OCI-LY3 (cell line): ENCODE data around the gene MAP2K3.

Experiments
- H2AFZ ChIP-seq: fragments of 200-600, 300-600 bp; shearing (Covaris generic); 2 replicates; pipeline ENCODE4 v1.6.0; 2014; ENCODE audit warnings: antibody characterized with exemption, low read depth, low read length
- H3K27ac ChIP-seq: fragments of 200-600, 300-600 bp; sonication (generic); 2 replicates; pipeline ENCODE4 v1.5.1; 2014; ENCODE audit warnings: mild to moderate bottlenecking, low read length, moderate library complexity, mixed read lengths
- H3K27me3 ChIP-seq: fragments of 200-600, 300-600 bp; sonication (generic); 2 replicates; pipeline ENCODE4 v1.6.1; 2014; ENCODE audit warnings: low read depth, low read length, mixed read lengths
- H3K36me3 ChIP-seq: fragments of 200-600, 300-600 bp; sonication (generic); replicated peaks from 2 replicates; pipeline ENCODE3; 2014; ENCODE audit warnings: low read depth, low read length, mixed read lengths
- H3K4me1 ChIP-seq: fragments of 300-600, 200-600 bp; sonication (generic); 2 replicates; pipeline ENCODE4 v1.6.1; 2014; ENCODE audit warnings: low read length, mixed read lengths
- H3K4me2 ChIP-seq: fragments of 200-600, 300-600 bp; sonication (generic); 2 replicates; pipeline ENCODE4 v1.6.1; 2014; ENCODE audit warnings: low read length, mixed read lengths
- H3K4me3 ChIP-seq: fragments of 300-600, 200-600 bp; sonication (generic); 2 replicates; pipeline ENCODE4 v1.5.1; 2014; ENCODE audit warnings: antibody characterized with exemption, mild to moderate bottlenecking, low read length, moderate library complexity
- H3K79me2 ChIP-seq: fragments of 300-600, 200-600 bp; shearing (Covaris generic); 2 replicates; pipeline ENCODE4 v1.6.1; 2014; ENCODE audit warnings: mild to moderate bottlenecking, low read length, mixed read lengths
- H3K9ac ChIP-seq: fragments of 300-600, 200-600 bp; shearing (Covaris generic); 2 replicates; pipeline ENCODE4 v1.6.0; 2014; ENCODE audit warnings: mild to moderate bottlenecking, low read length, moderate library complexity
- H3K9me3 ChIP-seq: fragments of 200-600, 300-600 bp; shearing (Covaris generic); 2 replicates; pipeline ENCODE4 v1.6.1; 2014; ENCODE audit warnings: low read length, mixed read lengths; ENCODE audit not compliant: insufficient read depth
- H4K20me1 ChIP-seq: fragments of 200-600, 300-600 bp; sonication (generic); 2 replicates; pipeline ENCODE4 v1.6.1; 2016; ENCODE audit warnings: low read length, mixed read lengths; ENCODE audit not compliant: insufficient read depth
- CTCF ChIP-seq: fragments of 200-600, 300-600 bp; sonication (generic); IDR thresholded peaks from 2 replicates; pipeline ENCODE4 v1.5.1; 2014; ENCODE audit warnings: antibody characterized with exemption, low read length, low read depth
- EZH2phosphoT487 ChIP-seq: fragments of 200-600 bp; shearing (Covaris generic); IDR thresholded peaks from 2 replicates; pipeline ENCODE4 v1.6.1; 2018; ENCODE audit warnings: antibody characterized with exemption, mixed run types, low read depth

Gene MAP2K3

GRCh38 chr17:21252289-21252795 lies 32.2 kb upstream of the MAP2K3 start:
- Histone ChIP-seq H3K27ac (no peak overlapping the region), H3K79me2 (no peaks in the 10 kb centered on the region)

GRCh38 chr17:21252796-21253645 lies 31.5 kb upstream of the MAP2K3 start, which contains the start of gene NATD1:
TSS of gene NATD1 (minus strand) at chr17:21253410. CDS start at chr17:21253264, 146 bp downstream.
- H3K9ac ChIP-seq, result no peak within 1 kb of the TSS
- H3K27ac ChIP-seq, result no peak within 1 kb of the TSS
- H3K36me3 ChIP-seq, result no peaks in the 10 kb centered on the region
- H3K79me2 ChIP-seq, result no peaks in the 10 kb centered on the region
- H3K27me3 ChIP-seq, result no peaks in the 10 kb centered on the region
- H3K4me2 ChIP-seq, result peak within 1 kb of the TSS; percentile 84
- peak within 1 kb of the TSS; percentile 81 for H3K4me3 ChIP-seq
- no peaks in the 10 kb centered on the region for H4K20me1 ChIP-seq
- no peak for TF ChIP-seq CTCF
- H3K4me1 ChIP-seq, result no peaks in the 10 kb centered on the region
- H2AFZ ChIP-seq, result peak within 1 kb of the TSS; percentile 60; the same call in 1 of the 2 replicates
- no peaks in the 10 kb centered on the region for H3K9me3 ChIP-seq

More at GRCh38 chr17:21252289-21252795, 32.2 kb upstream of the MAP2K3 start:
- Histone ChIP-seq H3K4me1 (no peaks in the 10 kb centered on the region), H2AFZ (no peak overlapping the region), H3K9ac (no peak overlapping the region), H3K9me3 (no peaks in the 10 kb centered on the region), H3K4me2 (peak overlapping the region; percentile 51), H3K36me3 (no peaks in the 10 kb centered on the region), H3K4me3 (peak overlapping the region; percentile 60), H4K20me1 (no peaks in the 10 kb centered on the region), H3K27me3 (no peaks in the 10 kb centered on the region)
- TF ChIP-seq EZH2phosphoT487, result no peak
- no peak for TF ChIP-seq CTCF

GRCh38 chr17:21253646-21254441 lies 30.7 kb upstream of the MAP2K3 start:
- Histone ChIP-seq H3K9me3 (no peaks in the 10 kb centered on the region), H3K9ac (no peak overlapping the region)

More at GRCh38 chr17:21253646-21254441, 30.7 kb upstream of the MAP2K3 start:
- H3K79me2 ChIP-seq, result no peaks in the 10 kb centered on the region
- H3K4me2 ChIP-seq, result peak overlapping the region; percentile 84
- H2AFZ ChIP-seq, result peak overlapping the region; percentile 60; the same call in 1 of the 2 replicates
- H3K27me3 ChIP-seq, result no peaks in the 10 kb centered on the region
- no peaks in the 10 kb centered on the region for H3K4me1 ChIP-seq
- TF ChIP-seq CTCF, result no peak
- TF ChIP-seq EZH2phosphoT487, result no peak
- H3K36me3 ChIP-seq, result no peaks in the 10 kb centered on the region
- peak overlapping the region; percentile 81 for H3K4me3 ChIP-seq
- no peak overlapping the region for H3K27ac ChIP-seq
- no peaks in the 10 kb centered on the region for H4K20me1 ChIP-seq
